Right lobe of liver (tissue), 4 donors: ENCODE results near the gene FGF13.

Source experiments
- CTCF ChIP-seq, 4 donors: fragments of 200-600 bp in 3 of 4; fragments of 450-650 bp in 1 of 4; IDR thresholded peaks; one replicate each; pipeline versions ENCODE4 v1.5.1 to v1.8.0; 2016 to 2022; ENCODE audit warnings: antibody characterized with exemption in 4 of 4, mild to moderate bottlenecking in 2 of 4
- POLR2A ChIP-seq: fragments of 450-650 bp; IDR thresholded peaks from one replicate; pipeline ENCODE4 v1.6.1; 2017; ENCODE audit warnings: antibody characterized with exemption, mild to moderate bottlenecking
- donor health status: DM: no; HTN: no; CAD: no.
- donor health status: DM: no; HTN: no; CAD: no.
- donor health status: DM: no; HTN: yes; CAD: no.

GRCh38 chrX:138704596-138704995 is 6.9 kb downstream of the FGF13 start:
- TF ChIP-seq CTCF (IDR thresholded peaks at IDR 0.05) (no peak), POLR2A (no peak)
